Measurements from ENCODE around the gene C12orf57. TPM values are rescaled to one million over a fixed set of nuclear protein-coding genes. Genes with fewer than 3 reads are reported as not detected.

Gene C12orf57
- total RNA-seq, 4 donors from 2014 or later, result 251 to 495 (median 436) TPM

DNA sequence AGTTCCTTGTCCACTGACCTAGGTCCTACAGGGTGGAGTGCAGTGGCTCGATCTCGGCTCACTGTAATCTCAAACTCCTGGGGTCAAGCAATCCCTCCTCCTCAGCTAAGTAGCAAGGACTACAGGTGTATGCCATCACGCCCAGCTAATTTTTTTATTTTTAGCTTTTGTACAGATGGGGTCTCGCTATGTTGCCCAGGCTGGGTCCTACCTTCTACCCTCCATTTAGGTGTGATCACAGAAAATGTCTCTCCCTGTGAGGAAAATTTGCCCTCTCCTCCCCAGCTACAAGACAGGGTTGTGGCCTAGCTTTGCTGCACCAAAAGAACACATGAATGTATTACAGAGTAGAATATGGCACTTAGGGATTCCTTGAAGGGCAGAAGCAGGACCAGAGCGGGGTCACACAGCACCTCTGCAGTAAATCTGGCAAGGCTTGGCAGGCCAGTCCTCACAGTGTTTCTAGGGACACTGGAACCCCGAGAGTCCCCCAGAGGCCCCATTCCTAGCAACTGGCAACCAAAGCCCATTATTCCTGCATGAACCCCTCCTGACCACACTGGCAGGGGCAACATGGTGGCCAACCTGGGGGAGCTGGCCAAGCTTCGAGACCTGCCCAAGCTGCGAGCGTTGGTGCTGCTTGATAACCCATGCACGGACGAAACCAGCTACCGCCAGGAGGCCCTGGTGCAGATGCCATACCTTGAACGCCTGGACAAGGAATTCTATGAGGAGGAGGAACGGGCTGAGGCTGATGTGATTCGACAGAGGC lies 31.5 kb upstream of the C12orf57 start:
- TF ChIP-seq EP300 (IDR thresholded peaks at IDR 0.05) (no peak), POLR2AphosphoS5 (IDR thresholded peaks at IDR 0.05) (no peak), POLR2A (IDR thresholded peaks at IDR 0.05) (no peak)
- TF ChIP-seq, protein P1, sequence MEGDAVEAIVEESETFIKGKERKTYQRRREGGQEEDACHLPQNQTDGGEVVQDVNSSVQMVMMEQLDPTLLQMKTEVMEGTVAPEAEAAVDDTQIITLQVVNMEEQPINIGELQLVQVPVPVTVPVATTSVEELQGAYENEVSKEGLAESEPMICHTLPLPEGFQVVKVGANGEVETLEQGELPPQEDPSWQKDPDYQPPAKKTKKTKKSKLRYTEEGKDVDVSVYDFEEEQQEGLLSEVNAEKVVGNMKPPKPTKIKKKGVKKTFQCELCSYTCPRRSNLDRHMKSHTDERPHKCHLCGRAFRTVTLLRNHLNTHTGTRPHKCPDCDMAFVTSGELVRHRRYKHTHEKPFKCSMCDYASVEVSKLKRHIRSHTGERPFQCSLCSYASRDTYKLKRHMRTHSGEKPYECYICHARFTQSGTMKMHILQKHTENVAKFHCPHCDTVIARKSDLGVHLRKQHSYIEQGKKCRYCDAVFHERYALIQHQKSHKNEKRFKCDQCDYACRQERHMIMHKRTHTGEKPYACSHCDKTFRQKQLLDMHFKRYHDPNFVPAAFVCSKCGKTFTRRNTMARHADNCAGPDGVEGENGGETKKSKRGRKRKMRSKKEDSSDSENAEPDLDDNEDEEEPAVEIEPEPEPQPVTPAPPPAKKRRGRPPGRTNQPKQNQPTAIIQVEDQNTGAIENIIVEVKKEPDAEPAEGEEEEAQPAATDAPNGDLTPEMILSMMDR (IDR thresholded peaks at IDR 0.05), result no peak
- Histone ChIP-seq H3K4me3 (no peak overlapping the region), H3K4me1 (peaks cover 20% of the 10 kb centered on the region), H3K36me3 (no peaks in the 10 kb centered on the region), H3K27me3 (no peaks in the 10 kb centered on the region), H3K27ac (no peak overlapping the region), H3K9me3 (no peaks in the 10 kb centered on the region)
- WGBS, result 91% methylated on average over 15 of the region's 15 CpGs
- DNase-seq (ENCODE audit: low spot score in 2 of 2), result no peak

DNA sequence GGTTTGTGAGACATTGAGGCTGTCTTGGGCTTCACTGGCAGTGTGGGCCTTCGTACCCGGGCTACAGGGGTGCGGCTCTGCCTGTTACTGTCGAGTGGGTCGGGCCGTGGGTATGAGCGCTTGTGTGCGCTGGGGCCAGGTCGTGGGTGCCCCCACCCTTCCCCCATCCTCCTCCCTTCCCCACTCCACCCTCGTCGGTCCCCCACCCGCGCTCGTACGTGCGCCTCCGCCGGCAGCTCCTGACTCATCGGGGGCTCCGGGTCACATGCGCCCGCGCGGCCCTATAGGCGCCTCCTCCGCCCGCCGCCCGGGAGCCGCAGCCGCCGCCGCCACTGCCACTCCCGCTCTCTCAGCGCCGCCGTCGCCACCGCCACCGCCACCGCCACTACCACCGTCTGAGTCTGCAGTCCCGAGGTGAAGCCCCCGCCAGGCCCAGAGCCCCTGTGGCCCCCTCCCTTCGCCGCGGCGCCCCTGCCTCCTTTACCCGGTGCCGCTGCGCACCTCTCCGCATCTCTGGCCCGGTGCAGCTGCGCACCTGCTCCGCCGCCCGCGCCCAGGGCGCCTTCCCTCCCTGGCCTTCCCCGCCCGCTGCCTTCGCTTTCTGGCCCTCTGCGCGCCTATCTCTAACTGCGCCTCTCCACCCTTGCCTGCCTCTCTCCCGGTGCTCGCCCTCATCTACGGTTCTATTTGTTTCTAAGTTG lies 29.4 kb upstream of the C12orf57 start, which contains the start of gene ENO2:
ENO2 (plus strand) TSS at position 335 of the 701 bp plus-strand sequence. CDS start 1,253 bp downstream, outside the sequence.
- peak in 1 of 2 donors; percentile 89 for DNase-seq (ENCODE audit: low spot score in 2 of 2)
- Histone ChIP-seq H3K4me1 (peaks cover 20% of the 10 kb centered on the region), H3K4me3 (peak within 1 kb of the TSS; percentile 76), H3K27me3 (no peaks in the 10 kb centered on the region), H3K36me3 (no peaks in the 10 kb centered on the region), H3K27ac (peak within 1 kb of the TSS; percentile 77), H3K9me3 (no peaks in the 10 kb centered on the region)
- TF ChIP-seq POLR2A (IDR thresholded peaks at IDR 0.05) (no peak), POLR2AphosphoS5 (IDR thresholded peaks at IDR 0.05) (no peak), EP300 (IDR thresholded peaks at IDR 0.05) (no peak)
- TF ChIP-seq, protein P1 (IDR thresholded peaks at IDR 0.05), result no peak
- WGBS, result under 1% methylated on average over 29 of the region's 68 CpGs

DNA sequence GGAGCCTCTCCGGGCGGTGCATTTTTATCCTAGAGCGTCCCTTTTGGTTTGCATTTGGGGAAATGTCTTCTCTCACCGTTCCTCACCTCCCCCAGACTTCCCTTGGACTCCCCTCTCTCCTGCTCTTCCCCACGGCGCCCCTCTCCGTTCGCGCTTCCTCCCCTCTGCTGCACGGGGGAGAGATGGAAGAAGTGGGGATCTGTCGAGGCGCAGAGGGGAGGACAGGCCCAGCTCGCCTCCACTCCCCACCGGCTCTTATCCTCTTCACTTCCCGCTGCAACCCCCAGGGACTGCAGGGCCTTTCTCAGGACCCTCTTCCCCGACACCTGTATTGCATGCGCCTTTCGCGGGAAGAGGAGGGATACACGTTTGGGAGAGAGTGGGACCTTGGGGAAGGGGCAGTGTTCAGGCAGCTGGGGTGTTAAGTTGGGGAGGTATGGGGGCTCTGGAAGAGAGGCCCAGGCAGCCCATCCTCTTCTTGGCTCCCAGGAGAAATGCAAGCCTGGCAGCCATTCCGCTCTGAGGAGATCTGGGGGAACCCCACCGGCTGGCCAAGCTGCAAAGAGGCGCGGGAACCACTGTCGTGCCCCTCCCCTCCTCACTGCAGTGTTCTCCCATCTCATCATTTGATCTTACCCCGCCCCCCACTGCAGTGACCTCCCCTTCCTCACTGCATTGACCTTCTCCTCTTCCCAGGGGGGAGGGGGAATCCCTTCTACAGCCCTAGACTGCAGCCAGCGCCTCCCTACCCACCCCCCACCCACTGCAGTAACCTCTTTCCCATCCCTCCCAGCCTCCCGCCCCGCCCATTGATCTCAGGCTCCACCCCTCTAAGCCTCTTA lies 28.7 kb upstream of the C12orf57 start:
- WGBS, result 8% methylated on average over 26 of the region's 29 CpGs
- H3K27ac ChIP-seq, result peak overlapping the region; percentile 77
- H3K36me3 ChIP-seq, result no peaks in the 10 kb centered on the region
- TF ChIP-seq, protein P1 (IDR thresholded peaks at IDR 0.05), result no peak
- no peak for TF ChIP-seq EP300 (IDR thresholded peaks at IDR 0.05)
- no peak for TF ChIP-seq POLR2AphosphoS5 (IDR thresholded peaks at IDR 0.05)
- TF ChIP-seq POLR2A (IDR thresholded peaks at IDR 0.05), result no peak
- H3K4me3 ChIP-seq, result peak overlapping the region; percentile 76
- DNase-seq (ENCODE audit: low spot score in 2 of 2), result no peak
- H3K9me3 ChIP-seq, result no peaks in the 10 kb centered on the region
- no peaks in the 10 kb centered on the region for H3K27me3 ChIP-seq
- peaks cover 20% of the 10 kb centered on the region for H3K4me1 ChIP-seq

DNA sequence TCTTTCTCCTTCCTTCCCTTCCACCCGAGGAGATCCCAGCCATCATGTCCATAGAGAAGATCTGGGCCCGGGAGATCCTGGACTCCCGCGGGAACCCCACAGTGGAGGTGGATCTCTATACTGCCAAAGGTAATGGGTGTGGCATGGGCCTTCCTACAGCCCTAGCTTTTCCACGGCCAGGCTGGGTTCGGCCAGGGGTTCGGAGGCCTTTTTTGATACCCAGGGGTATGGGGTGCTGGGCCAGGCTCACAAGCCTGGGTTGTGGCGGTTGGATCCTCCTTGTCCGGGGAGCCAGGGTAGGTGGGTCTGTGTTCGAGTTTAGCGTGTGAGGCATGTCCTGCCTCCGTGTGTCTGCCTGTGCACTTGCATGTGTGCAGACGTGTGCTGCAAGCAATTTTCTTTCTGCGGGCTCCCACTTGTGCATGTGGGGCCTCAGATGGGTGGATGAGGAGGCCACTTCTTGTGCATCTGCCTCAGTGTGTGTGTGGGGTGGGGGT lies 28.0 kb upstream of the C12orf57 start:
- Histone ChIP-seq H3K4me1 (peaks cover 20% of the 10 kb centered on the region), H3K9me3 (no peaks in the 10 kb centered on the region), H3K27me3 (no peaks in the 10 kb centered on the region), H3K27ac (no peak overlapping the region), H3K36me3 (no peaks in the 10 kb centered on the region), H3K4me3 (no peak overlapping the region)
- 37% methylated on average over 4 of the region's 14 CpGs for WGBS
- TF ChIP-seq, protein P1 (IDR thresholded peaks at IDR 0.05), result no peak
- TF ChIP-seq EP300 (IDR thresholded peaks at IDR 0.05) (no peak), POLR2A (IDR thresholded peaks at IDR 0.05) (no peak), POLR2AphosphoS5 (IDR thresholded peaks at IDR 0.05) (no peak)
- DNase-seq (ENCODE audit: low spot score in 2 of 2), result no peak
